ENCODE results near the gene PCSK9.

PCSK9 gene

DNA sequence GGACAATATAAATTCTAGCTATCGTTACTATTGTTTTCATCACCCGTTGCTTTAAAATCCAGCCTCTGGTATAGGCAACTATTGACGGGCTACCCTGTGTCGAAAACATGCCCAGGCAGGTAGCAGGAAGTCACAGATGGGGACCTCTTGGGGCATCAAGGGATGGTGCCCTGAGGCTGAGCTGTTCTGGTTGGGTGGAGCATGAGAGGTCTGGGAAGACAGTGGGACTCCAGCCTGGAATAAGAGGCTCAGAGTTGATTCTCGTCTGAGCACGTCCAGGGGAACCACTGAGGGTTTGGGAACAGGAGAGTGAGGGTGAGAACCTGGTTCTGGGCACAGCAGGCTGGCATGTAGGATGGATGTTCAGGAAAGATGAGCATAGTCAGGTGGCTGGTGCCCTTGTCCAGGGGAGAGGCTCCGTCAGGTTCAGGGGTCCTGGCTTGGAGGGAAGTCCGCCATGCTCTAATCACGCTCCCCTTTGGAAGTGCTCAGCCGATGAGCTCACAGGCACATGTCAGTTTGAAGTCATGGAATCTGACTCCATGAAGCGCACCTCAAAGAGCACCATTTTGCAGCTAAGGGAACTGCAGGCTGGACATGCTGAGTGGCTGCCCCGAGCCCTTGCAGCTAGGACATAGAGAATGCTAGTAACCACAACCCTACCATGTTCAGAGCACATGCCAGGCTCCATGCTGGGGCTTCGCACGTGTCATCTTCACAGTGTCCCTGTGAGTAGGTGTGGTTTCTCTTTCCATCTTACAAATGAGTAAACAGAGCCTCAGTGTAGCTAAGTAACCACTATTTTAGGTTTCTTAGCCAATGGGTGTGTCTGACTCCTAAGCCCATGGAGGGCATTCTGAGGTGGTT is 21.0 kb downstream of the PCSK9 start:
- TF ChIP-seq, protein P1, sequence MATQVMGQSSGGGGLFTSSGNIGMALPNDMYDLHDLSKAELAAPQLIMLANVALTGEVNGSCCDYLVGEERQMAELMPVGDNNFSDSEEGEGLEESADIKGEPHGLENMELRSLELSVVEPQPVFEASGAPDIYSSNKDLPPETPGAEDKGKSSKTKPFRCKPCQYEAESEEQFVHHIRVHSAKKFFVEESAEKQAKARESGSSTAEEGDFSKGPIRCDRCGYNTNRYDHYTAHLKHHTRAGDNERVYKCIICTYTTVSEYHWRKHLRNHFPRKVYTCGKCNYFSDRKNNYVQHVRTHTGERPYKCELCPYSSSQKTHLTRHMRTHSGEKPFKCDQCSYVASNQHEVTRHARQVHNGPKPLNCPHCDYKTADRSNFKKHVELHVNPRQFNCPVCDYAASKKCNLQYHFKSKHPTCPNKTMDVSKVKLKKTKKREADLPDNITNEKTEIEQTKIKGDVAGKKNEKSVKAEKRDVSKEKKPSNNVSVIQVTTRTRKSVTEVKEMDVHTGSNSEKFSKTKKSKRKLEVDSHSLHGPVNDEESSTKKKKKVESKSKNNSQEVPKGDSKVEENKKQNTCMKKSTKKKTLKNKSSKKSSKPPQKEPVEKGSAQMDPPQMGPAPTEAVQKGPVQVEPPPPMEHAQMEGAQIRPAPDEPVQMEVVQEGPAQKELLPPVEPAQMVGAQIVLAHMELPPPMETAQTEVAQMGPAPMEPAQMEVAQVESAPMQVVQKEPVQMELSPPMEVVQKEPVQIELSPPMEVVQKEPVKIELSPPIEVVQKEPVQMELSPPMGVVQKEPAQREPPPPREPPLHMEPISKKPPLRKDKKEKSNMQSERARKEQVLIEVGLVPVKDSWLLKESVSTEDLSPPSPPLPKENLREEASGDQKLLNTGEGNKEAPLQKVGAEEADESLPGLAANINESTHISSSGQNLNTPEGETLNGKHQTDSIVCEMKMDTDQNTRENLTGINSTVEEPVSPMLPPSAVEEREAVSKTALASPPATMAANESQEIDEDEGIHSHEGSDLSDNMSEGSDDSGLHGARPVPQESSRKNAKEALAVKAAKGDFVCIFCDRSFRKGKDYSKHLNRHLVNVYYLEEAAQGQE (IDR thresholded peaks at IDR 0.05; ENCODE audit: low read depth) = no peak
- no peak for TF ChIP-seq YY1 (IDR thresholded peaks at IDR 0.05; ENCODE audit: low read depth)
- no peak for TF ChIP-seq EGR1 (IDR thresholded peaks at IDR 0.05)
- no peak for TF ChIP-seq FOXM1 (IDR thresholded peaks at IDR 0.05; ENCODE audit: borderline replicate concordance, low read depth)
- TF ChIP-seq EP300 (IDR thresholded peaks at IDR 0.05; ENCODE audit: borderline replicate concordance) = no peak
- no peak for TF ChIP-seq TAF1 (IDR thresholded peaks at IDR 0.05; ENCODE audit: low read depth)
- no peak for TF ChIP-seq NFIC (IDR thresholded peaks at IDR 0.05)
- TF ChIP-seq, protein P2, sequence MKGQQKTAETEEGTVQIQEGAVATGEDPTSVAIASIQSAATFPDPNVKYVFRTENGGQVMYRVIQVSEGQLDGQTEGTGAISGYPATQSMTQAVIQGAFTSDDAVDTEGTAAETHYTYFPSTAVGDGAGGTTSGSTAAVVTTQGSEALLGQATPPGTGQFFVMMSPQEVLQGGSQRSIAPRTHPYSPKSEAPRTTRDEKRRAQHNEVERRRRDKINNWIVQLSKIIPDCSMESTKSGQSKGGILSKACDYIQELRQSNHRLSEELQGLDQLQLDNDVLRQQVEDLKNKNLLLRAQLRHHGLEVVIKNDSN (IDR thresholded peaks at IDR 0.05) = no peak
- TF ChIP-seq, protein P3, sequence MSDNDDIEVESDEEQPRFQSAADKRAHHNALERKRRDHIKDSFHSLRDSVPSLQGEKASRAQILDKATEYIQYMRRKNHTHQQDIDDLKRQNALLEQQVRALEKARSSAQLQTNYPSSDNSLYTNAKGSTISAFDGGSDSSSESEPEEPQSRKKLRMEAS (IDR thresholded peaks at IDR 0.05) = no peak
- TF ChIP-seq RAD21 (IDR thresholded peaks at IDR 0.05; ENCODE audit: low read depth) = no peak
- no peak for TF ChIP-seq CREB1 (IDR thresholded peaks at IDR 0.05; ENCODE audit: low read depth)
- no peak for TF ChIP-seq ZBTB7A (IDR thresholded peaks at IDR 0.05; ENCODE audit: low read depth)
- no peak for TF ChIP-seq CEBPB (IDR thresholded peaks at IDR 0.05)
- TF ChIP-seq TEAD4 (IDR thresholded peaks at IDR 0.05) = no peak

DNA sequence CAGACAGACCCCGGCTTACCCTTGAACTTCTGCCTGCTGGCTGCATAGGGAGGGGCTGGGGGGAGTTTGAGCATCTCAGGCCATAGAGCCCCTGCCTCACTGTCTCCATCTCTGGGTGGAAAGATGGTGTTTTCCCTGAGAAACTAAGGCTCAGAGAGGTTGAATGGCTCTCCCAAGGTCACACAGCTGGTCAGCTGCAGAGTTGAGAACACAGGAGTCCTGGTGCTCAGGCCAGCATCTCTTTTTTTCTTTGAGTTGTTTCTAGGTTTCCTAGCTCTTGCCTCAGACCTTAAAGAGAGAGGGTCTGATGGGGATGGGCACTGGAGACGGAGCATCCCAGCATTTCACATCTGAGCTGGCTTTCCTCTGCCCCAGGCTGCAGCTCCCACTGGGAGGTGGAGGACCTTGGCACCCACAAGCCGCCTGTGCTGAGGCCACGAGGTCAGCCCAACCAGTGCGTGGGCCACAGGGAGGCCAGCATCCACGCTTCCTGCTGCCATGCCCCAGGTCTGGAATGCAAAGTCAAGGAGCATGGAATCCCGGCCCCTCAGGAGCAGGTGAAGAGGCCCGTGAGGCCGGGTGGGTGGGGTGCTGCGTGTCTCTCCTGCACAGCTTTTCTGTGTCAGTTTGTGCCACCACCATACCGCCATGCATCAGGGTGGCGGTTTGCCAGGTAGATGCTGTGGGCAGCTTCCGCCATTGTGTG is 21.8 kb downstream of the PCSK9 start:
- TF ChIP-seq CEBPB (IDR thresholded peaks at IDR 0.05) (no peak), FOXM1 (IDR thresholded peaks at IDR 0.05; ENCODE audit: borderline replicate concordance, low read depth) (no peak), TCF12 (IDR thresholded peaks at IDR 0.05; ENCODE audit: low read depth) (no peak), CREB1 (IDR thresholded peaks at IDR 0.05; ENCODE audit: low read depth) (no peak), YY1 (IDR thresholded peaks at IDR 0.05; ENCODE audit: low read depth) (no peak), TAF1 (IDR thresholded peaks at IDR 0.05; ENCODE audit: low read depth) (no peak), ZBTB7A (IDR thresholded peaks at IDR 0.05; ENCODE audit: low read depth) (no peak), EP300 (IDR thresholded peaks at IDR 0.05; ENCODE audit: borderline replicate concordance) (no peak), RAD21 (IDR thresholded peaks at IDR 0.05; ENCODE audit: low read depth) (no peak), NFIC (IDR thresholded peaks at IDR 0.05) (no peak), EGR1 (IDR thresholded peaks at IDR 0.05) (no peak), TEAD4 (IDR thresholded peaks at IDR 0.05) (no peak)
- TF ChIP-seq, protein P3 (IDR thresholded peaks at IDR 0.05) = no peak
- TF ChIP-seq, protein P2 (IDR thresholded peaks at IDR 0.05) = no peak

DNA sequence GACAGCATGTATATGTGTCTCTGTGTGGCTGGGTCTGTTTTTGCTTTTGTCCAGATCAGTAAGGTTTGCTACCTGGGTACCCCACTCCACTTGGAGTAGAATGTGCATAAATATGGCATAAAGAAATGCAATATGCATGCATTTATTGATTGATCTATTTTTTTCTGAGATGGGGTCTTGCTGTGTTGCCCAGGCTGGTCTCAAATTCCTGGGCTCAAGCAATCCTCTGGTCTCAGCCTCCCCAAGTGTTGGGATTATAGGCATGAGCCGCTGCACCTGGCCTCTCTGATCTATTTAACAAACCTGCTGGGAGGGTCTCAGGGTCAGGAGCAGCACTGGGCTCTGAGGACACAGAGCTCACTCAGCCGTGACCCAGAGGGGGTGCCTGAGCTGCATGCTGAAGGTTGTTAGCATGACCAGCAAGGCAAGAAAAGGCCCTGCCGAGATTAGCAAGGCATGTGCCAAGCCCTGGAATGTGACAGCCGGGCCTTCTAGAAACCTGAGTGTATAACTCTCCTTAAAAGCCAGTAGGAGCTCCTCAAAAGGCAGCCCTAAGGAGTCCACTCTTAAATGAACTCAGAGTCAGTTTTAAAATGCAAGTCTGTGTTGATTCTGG is 22.5 kb downstream of the PCSK9 start:
- TF ChIP-seq TAF1 (IDR thresholded peaks at IDR 0.05; ENCODE audit: low read depth) (no peak), RAD21 (IDR thresholded peaks at IDR 0.05; ENCODE audit: low read depth) (no peak), ZBTB7A (IDR thresholded peaks at IDR 0.05; ENCODE audit: low read depth) (no peak), YY1 (IDR thresholded peaks at IDR 0.05; ENCODE audit: low read depth) (no peak), EP300 (IDR thresholded peaks at IDR 0.05; ENCODE audit: borderline replicate concordance) (no peak), FOXM1 (IDR thresholded peaks at IDR 0.05; ENCODE audit: borderline replicate concordance, low read depth) (no peak), EGR1 (IDR thresholded peaks at IDR 0.05) (no peak), CREB1 (IDR thresholded peaks at IDR 0.05; ENCODE audit: low read depth) (no peak)
- TF ChIP-seq, protein P2 (IDR thresholded peaks at IDR 0.05) = no peak
- TF ChIP-seq, protein P3 (IDR thresholded peaks at IDR 0.05) = no peak
- TF ChIP-seq, protein P1 (IDR thresholded peaks at IDR 0.05; ENCODE audit: low read depth) = no peak
